H1 (cell line): Measurements from ENCODE around the gene NKAIN2. TPM values are rescaled to one million over a fixed set of nuclear protein-coding genes. Genes with fewer than 3 reads are reported as not detected.

Experiments
- CTCF ChIA-PET: fragments of 300-600 bp; sonication (Branson Sonifier 250); formaldehyde crosslinking; loops from one replicate; lab custom pipeline; 2021; ENCODE audit not compliant: partially characterized antibody; lab: Charles Lee
- POLR2A ChIA-PET: fragments of 300-600 bp; sonication (Branson Sonifier 250); formaldehyde crosslinking; loops from one replicate; lab custom pipeline; 2021; ENCODE audit warnings: inconsistent platforms; ENCODE audit not compliant: partially characterized antibody; lab: Charles Lee
- DNase-seq, 2 experiments: peaks; one replicate each; pipeline versions ENCODE4 v3.0.0 to v3.0.0-alpha.2; 2010 to 2022; ENCODE audit warnings: low spot score in 2 of 2, low read depth in 1 of 2, mixed read lengths in 1 of 2
- FAIRE-seq: peaks from 2 replicates; lab custom pipeline; 2011; peaks lifted over from hg19 to GRCh38; lab: Jason Lieb, UNC
- H2AFZ ChIP-seq: 2 replicates; pipeline ENCODE4 v1.8.1; 2012; ENCODE audit warnings: low read length, inconsistent platforms
- H2AK5ac ChIP-seq: 2 replicates; pipeline ENCODE4 v1.6.1; 2013; ENCODE audit warnings: low read depth, low read length
- H2BK120ac ChIP-seq: replicated peaks from 2 replicates; pipeline ENCODE3; 2013; ENCODE audit warnings: low read depth, low read length, inconsistent platforms
- H2BK12ac ChIP-seq: 2 replicates; pipeline ENCODE4 v1.6.1; 2013; ENCODE audit warnings: low read depth, low read length
- H2BK15ac ChIP-seq: 2 replicates; pipeline ENCODE4 v1.6.1; 2013; ENCODE audit warnings: low read length
- H2BK20ac ChIP-seq: 2 replicates; pipeline ENCODE4 v1.6.1; 2013; ENCODE audit warnings: low read length
- H2BK5ac ChIP-seq: 2 replicates; pipeline ENCODE4 v1.6.1; 2013; ENCODE audit warnings: low read depth, low read length
- H3K14ac ChIP-seq: 2 replicates; pipeline ENCODE4 v1.6.1; 2013; ENCODE audit warnings: inconsistent platforms; ENCODE audit not compliant: insufficient read length
- H3K18ac ChIP-seq: 2 replicates; pipeline ENCODE4 v1.6.1; 2013; ENCODE audit warnings: low read length; ENCODE audit errors: extremely low read depth
- H3K23ac ChIP-seq: 2 replicates; pipeline ENCODE4 v1.6.1; 2013; ENCODE audit warnings: inconsistent platforms; ENCODE audit not compliant: insufficient read length
- H3K23me2 ChIP-seq: 2 replicates; pipeline ENCODE4 v1.6.1; 2013; ENCODE audit warnings: low read depth, low read length
- H3K27ac ChIP-seq: 2 replicates; pipeline ENCODE4 v1.6.1; 2011; ENCODE audit warnings: low read depth, low read length, inconsistent platforms
- H3K27me3 ChIP-seq, 4 experiments: replicated peaks in 1 of 4; 1 replicate in 1 of 4; 2 replicates in 3 of 4; pipeline versions ENCODE4 v1.6.1 to v1.8.1; 2011 to 2013; ENCODE audit warnings: low read length in 3 of 4, mild to moderate bottlenecking in 3 of 4, inconsistent platforms in 2 of 4, mixed read lengths in 2 of 4, moderate library complexity in 1 of 4; ENCODE audit not compliant: control insufficient read depth in 3 of 4, insufficient read depth in 3 of 4; ENCODE audit errors: extremely low read depth in 1 of 4
- H3K36me3 ChIP-seq, 4 experiments: 2 replicates each; pipeline versions ENCODE4 v1.6.1 to v1.8.1; 2011 to 2013; ENCODE audit warnings: mild to moderate bottlenecking in 4 of 4, low read length in 3 of 4, moderate library complexity in 2 of 4, control low read depth in 1 of 4, inconsistent platforms in 1 of 4; ENCODE audit not compliant: insufficient read depth in 4 of 4, control insufficient read depth in 2 of 4
- H3K4ac ChIP-seq: replicated peaks from 2 replicates; pipeline ENCODE3; 2013; ENCODE audit warnings: low read length, low read depth, mixed read lengths, inconsistent platforms; ENCODE audit not compliant: insufficient read length
- H3K4me1 ChIP-seq, 4 experiments: replicated peaks in 1 of 4; 1 replicate in 1 of 4; 2 replicates in 3 of 4; pipeline versions ENCODE4 v1.6.1 to v1.8.1; 2011 to 2013; ENCODE audit warnings: low read length in 3 of 4, inconsistent platforms in 2 of 4, mixed read lengths in 1 of 4; ENCODE audit not compliant: insufficient read depth in 4 of 4, control insufficient read depth in 3 of 4
- H3K4me2 ChIP-seq, 2 experiments: 2 replicates each; pipeline versions ENCODE4 v1.6.1 to v1.8.1; 2011 to 2013; ENCODE audit warnings: low read depth in 2 of 2, low read length in 2 of 2, control low read depth in 1 of 2, inconsistent platforms in 1 of 2, mild to moderate bottlenecking in 1 of 2; ENCODE audit not compliant: insufficient read depth in 1 of 2
- H3K4me3 ChIP-seq, 4 experiments: fragments of 200-600, 300-600 bp in 1 of 4; sonication (generic), shearing (Covaris generic), sonication (Bioruptor Twin) in 1 of 4; 2 replicates each; pipeline versions ENCODE4 v1.5.1 to v1.8.1; 2011 to 2016; ENCODE audit warnings: low read length in 4 of 4, low read depth in 3 of 4, control low read depth in 2 of 4, inconsistent platforms in 2 of 4, mild to moderate bottlenecking in 2 of 4, mixed read lengths in 1 of 4, moderate library complexity in 1 of 4; ENCODE audit not compliant: insufficient read depth in 2 of 4; ENCODE audit errors: extremely low read depth in 1 of 4
- H3K56ac ChIP-seq: replicated peaks from 2 replicates; pipeline ENCODE3; 2013; ENCODE audit warnings: low read depth, mild to moderate bottlenecking, mixed read lengths, low read length, inconsistent platforms; ENCODE audit not compliant: insufficient read length
- H3K79me1 ChIP-seq: 2 replicates; pipeline ENCODE4 v1.6.1; 2013; ENCODE audit warnings: low read depth, low read length, control low read depth
- H3K79me2 ChIP-seq, 2 experiments: 2 replicates each; pipeline versions ENCODE4 v1.6.1 to v1.8.1; 2012 to 2013; ENCODE audit warnings: low read length in 2 of 2, mild to moderate bottlenecking in 2 of 2, inconsistent platforms in 1 of 2; ENCODE audit not compliant: insufficient read depth in 2 of 2, control insufficient read depth in 1 of 2
- H3K9ac ChIP-seq, 4 experiments: replicated peaks in 1 of 4; 1 replicate in 1 of 4; 2 replicates in 3 of 4; pipeline versions ENCODE4 v1.6.1 to v1.8.1; 2011 to 2013; ENCODE audit warnings: low read depth in 3 of 4, low read length in 3 of 4, control low read depth in 2 of 4, mild to moderate bottlenecking in 2 of 4, moderate library complexity in 2 of 4, inconsistent platforms in 1 of 4; ENCODE audit errors: extremely low read depth in 1 of 4
- H3K9me3 ChIP-seq, 2 experiments: 2 replicates each; pipeline versions ENCODE4 v1.6.1 to v1.8.1; 2012 to 2013; ENCODE audit warnings: mild to moderate bottlenecking in 2 of 2, moderate library complexity in 2 of 2, control low read depth in 1 of 2, inconsistent platforms in 1 of 2, low read depth in 1 of 2, low read length in 1 of 2, mixed read lengths in 1 of 2; ENCODE audit not compliant: insufficient read depth in 2 of 2
- H4K20me1 ChIP-seq, 2 experiments: replicated peaks in 1 of 2; 2 replicates each; pipeline versions ENCODE3 to v1.8.1; 2011 to 2013; ENCODE audit warnings: inconsistent platforms in 2 of 2, low read length in 2 of 2, mild to moderate bottlenecking in 1 of 2; ENCODE audit not compliant: insufficient read depth in 2 of 2, control insufficient read depth in 1 of 2
- H4K5ac ChIP-seq: 2 replicates; pipeline ENCODE4 v1.6.1; 2013; ENCODE audit warnings: low read length, low read depth, mixed read lengths, inconsistent platforms; ENCODE audit not compliant: insufficient read length
- H4K8ac ChIP-seq: 2 replicates; pipeline ENCODE4 v1.8.0; 2013; ENCODE audit warnings: mild to moderate bottlenecking, moderate library complexity, low read length, inconsistent platforms; ENCODE audit not compliant: insufficient read depth; ENCODE audit errors: extremely low read depth
- H4K91ac ChIP-seq: replicated peaks from 2 replicates; pipeline ENCODE3; 2013; ENCODE audit warnings: low read length, mixed read lengths, inconsistent platforms; ENCODE audit not compliant: insufficient read length
- BACH1 ChIP-seq: IDR thresholded peaks from 2 replicates; pipeline ENCODE4 v1.6.1; 2012; ENCODE audit warnings: low read length, improper control_type of control experiment
- CREB1 ChIP-seq: IDR thresholded peaks from 2 replicates; pipeline ENCODE4 v1.6.1; 2012; ENCODE audit warnings: inconsistent platforms
- CTCF ChIP-seq, 3 experiments: IDR thresholded peaks; 1 replicate in 2 of 3; 2 replicates in 1 of 3; pipeline versions ENCODE4 v1.5.1 to v1.6.1; 2011; ENCODE audit warnings: low read length in 3 of 3, mild to moderate bottlenecking in 3 of 3, inconsistent platforms in 2 of 3, low read depth in 1 of 3, moderate library complexity in 1 of 3; ENCODE audit not compliant: insufficient read depth in 1 of 3; ENCODE audit errors: control extremely low read depth in 1 of 3
- MAFK ChIP-seq: IDR thresholded peaks from 2 replicates; pipeline ENCODE4 v1.6.1; 2012; ENCODE audit warnings: low read depth, mild to moderate bottlenecking, improper control_type of control experiment, low read length
- MAX ChIP-seq: IDR thresholded peaks from 2 replicates; pipeline ENCODE4 v1.6.1; 2012; ENCODE audit warnings: inconsistent platforms
- POLR2A ChIP-seq, 2 experiments: IDR thresholded peaks; 1 replicate in 1 of 2; 2 replicates in 1 of 2; pipeline ENCODE4 v1.6.1; 2011; ENCODE audit warnings: low read depth in 2 of 2, low read length in 2 of 2, mild to moderate bottlenecking in 2 of 2; ENCODE audit errors: control extremely low read depth in 1 of 2
- POLR2AphosphoS5 ChIP-seq: IDR thresholded peaks from 2 replicates; pipeline ENCODE4 v1.6.1; 2011; ENCODE audit warnings: low read depth, low read length
- SAP30 ChIP-seq: fragments of 300-600 bp; sonication (generic); IDR thresholded peaks from 2 replicates; pipeline ENCODE4 v1.7.1; 2012; ENCODE audit warnings: low read length, moderate library complexity, mild to moderate bottlenecking, inconsistent platforms; ENCODE audit not compliant: insufficient read depth, insufficient replicate concordance
- SIRT6 ChIP-seq: IDR thresholded peaks from one replicate; pipeline ENCODE4 v1.7.1; 2012; ENCODE audit warnings: low read length, inconsistent platforms
- SRF ChIP-seq: IDR thresholded peaks from 2 replicates; pipeline ENCODE4 v1.6.1; 2011; ENCODE audit warnings: mild to moderate bottlenecking, low read depth, low read length, moderate library complexity
- SUZ12 ChIP-seq: fragments of 200-600 bp; sonication (generic); IDR thresholded peaks from 2 replicates; pipeline ENCODE4 v1.6.1; 2012; ENCODE audit warnings: mild to moderate bottlenecking, inconsistent platforms, low read length, moderate library complexity, mixed read lengths
- WGBS, 2 experiments: shearing (Covaris generic) in 1 of 2; methylation state at CpG; one replicate each; pipeline versions ENCODE4 v1.1.6 to v1.1.7; 2013 to 2015; ENCODE audit warnings: low lambda C conversion rate in 2 of 2, mixed read lengths in 2 of 2, inconsistent platforms in 1 of 2, low coverage in 1 of 2, missing lambda C conversion rate in 1 of 2; ENCODE audit not compliant: insufficient replicate concordance in 2 of 2, insufficient coverage in 1 of 2, insufficient read length in 1 of 2; ENCODE audit errors: extremely low coverage in 1 of 2, missing lambda C conversion rate in 1 of 2; 5-methylcytosine and 5-hydroxymethylcytosine counted together
- polyA plus RNA-seq, 7 experiments: library from polyadenylated mRNA; depleted of rRNA in 3 of 7; stranded (reverse) in 5 of 7; unstranded in 2 of 7; fragments of >200 nt in 5 of 7; fragments of 200-250 nt in 2 of 7; gene quantifications; 1 replicate in 5 of 7; 2 replicates in 1 of 7; 4 replicates in 1 of 7; pipeline versions ENCODE4 v1.2.1 to v1.2.3, GENCODE V29; 2011 to 2013; ENCODE audit warnings: missing spikeins in 2 of 7, mixed read lengths in 2 of 7
- total RNA-seq: library from RNA; stranded (reverse); fragmentation: NEBNext Ultra II Directional; extraction: Animal tissue kit (Norgen Biotek cat#: 25700); gene quantifications from 2 replicates; pipeline ENCODE4 v1.2.1, GENCODE V29; 2021

Gene NKAIN2
- total and polyA plus RNA-seq, 2 of the 8 experiments (the other 6 are each of a cell fraction or from before 2014, with no cell fraction given) = 0.20 to 0.34 TPM

GRCh38 chr6:124551711-124552233, 748.1 kb downstream of the NKAIN2 start:
- Histone ChIP-seq H3K36me3 (no peaks in the 10 kb centered on the region), H4K91ac (no peak overlapping the region), H4K8ac (no peak overlapping the region), H3K23me2 (no peaks in the 10 kb centered on the region), H2BK15ac (no peak overlapping the region), H3K14ac (no peak overlapping the region), H2AK5ac (no peak overlapping the region), H2AFZ (no peak overlapping the region), H4K5ac (no peak overlapping the region), H3K4me2 (no peak overlapping the region), H3K4me1 (no peaks in the 10 kb centered on the region), H4K20me1 (no peaks in the 10 kb centered on the region), H3K79me1 (no peaks in the 10 kb centered on the region), H2BK5ac (no peak overlapping the region), H3K4ac (no peak overlapping the region), H3K56ac (no peak overlapping the region)
- DNase-seq (no peak), FAIRE-seq (no peak)
- POLR2A ChIA-PET = no interaction called here
- TF ChIP-seq POLR2A (IDR thresholded peaks at IDR 0.05; ENCODE audit: control extremely low read depth in 1 of 2, low read depth in 2 of 2, low read length in 2 of 2) (no peak), CTCF (IDR thresholded peaks at IDR 0.05; ENCODE audit: control extremely low read depth in 1 of 3, insufficient read depth in 1 of 3, low read depth in 1 of 3, low read length in 3 of 3) (no peak), SUZ12 (no peak), SRF (no peak), BACH1 (no peak), SAP30 (no peak), SIRT6 (no peak), CREB1 (no peak), MAX (no peak), MAFK (no peak), POLR2AphosphoS5 (no peak)
- TF ChIP-seq, all 59 proteins: peak for 0
- Histone ChIP-seq H3K9me3 (no peaks in the 10 kb centered on the region), H3K79me2 (no peaks in the 10 kb centered on the region), H3K23ac (no peak overlapping the region), H2BK120ac (no peak overlapping the region), H2BK20ac (no peak overlapping the region), H3K27me3 (no peaks in the 10 kb centered on the region), H2BK12ac (no peak overlapping the region), H3K4me3 (no peak overlapping the region), H3K27ac (no peak overlapping the region), H3K18ac (no peak overlapping the region), H3K9ac (no peak overlapping the region)
- CTCF ChIA-PET = interaction anchor here (1.3 to 1.5 kb wide), 2 partner anchors 8 to 11 kb away, joined by 5 to 7 read pairs; no protein-coding TSS in a partner anchor
- 100% methylated on average over 3 of the region's 3 CpGs; no CpG with 5 or more reads in 1 of the 2 experiments for WGBS, 2 experiments
